ES-I3 (cell line): ENCODE measurements around the gene RAET1E.
A peak's percentile ranks its signal among the peaks of the same experiment; 100 is the strongest.
"Not testable (repeated sequence)": the region's sequence is repeated elsewhere in the genome, so short reads cannot be mapped to it uniquely, and the experiment has no call there.

Source experiments
- H3K36me3 ChIP-seq: 2 replicates; pipeline ENCODE4 v1.6.1; 2013; ENCODE audit warnings: mild to moderate bottlenecking, low read length, control low read depth, moderate library complexity; ENCODE audit not compliant: insufficient read depth
- H3K4me1 ChIP-seq: 2 replicates; pipeline ENCODE4 v1.6.1; 2013; ENCODE audit warnings: mild to moderate bottlenecking, control low read depth, low read length; ENCODE audit not compliant: insufficient read depth
- H3K9ac ChIP-seq: 2 replicates; pipeline ENCODE4 v1.6.1; 2013; ENCODE audit warnings: low read depth, mild to moderate bottlenecking, low read length, moderate library complexity
- H3K9me3 ChIP-seq: 2 replicates; pipeline ENCODE4 v1.6.1; 2013; ENCODE audit warnings: mild to moderate bottlenecking, low read length, moderate library complexity; ENCODE audit not compliant: control insufficient read depth, insufficient read depth

The RAET1E gene, protein sequence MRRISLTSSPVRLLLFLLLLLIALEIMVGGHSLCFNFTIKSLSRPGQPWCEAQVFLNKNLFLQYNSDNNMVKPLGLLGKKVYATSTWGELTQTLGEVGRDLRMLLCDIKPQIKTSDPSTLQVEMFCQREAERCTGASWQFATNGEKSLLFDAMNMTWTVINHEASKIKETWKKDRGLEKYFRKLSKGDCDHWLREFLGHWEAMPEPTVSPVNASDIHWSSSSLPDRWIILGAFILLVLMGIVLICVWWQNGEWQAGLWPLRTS

GRCh38 chr6:149897855-149898744 lies at the start of gene RAET1E:
RAET1E (minus strand) TSS chr6:149898113; CDS start chr6:149890901, 7,212 bp downstream.
- Histone ChIP-seq H3K9me3 (no peaks in the 10 kb centered on the region), H3K4me1 (peaks cover 10% of the 10 kb centered on the region), H3K9ac (no peak within 1 kb of the TSS), H3K36me3 (no peaks in the 10 kb centered on the region)

DNA sequence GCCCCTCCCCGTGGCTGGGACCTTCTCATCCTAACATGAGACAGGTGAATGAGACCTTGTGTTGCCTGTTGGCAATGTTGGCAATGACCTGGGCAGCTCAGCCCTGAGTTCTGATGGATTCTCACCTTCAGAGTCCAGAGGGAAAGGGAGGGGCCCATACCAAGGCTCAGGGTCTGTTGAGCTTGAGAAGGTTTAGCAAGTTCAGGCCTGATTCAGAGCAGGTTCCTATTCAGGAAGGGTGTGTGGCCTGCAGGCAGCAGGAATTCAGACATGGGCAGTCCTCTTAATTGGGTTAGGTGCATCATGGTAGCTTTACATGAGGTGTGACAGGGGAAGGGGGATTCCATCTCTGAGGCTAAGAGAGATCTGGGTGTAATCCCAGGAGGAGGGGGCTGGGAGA lies 49.6 kb upstream of the RAET1E start:
- H3K9ac ChIP-seq, H3K4me1 ChIP-seq, H3K36me3 ChIP-seq, H3K9me3 ChIP-seq: not testable (repeated sequence)

GRCh38 chr6:149946631-149947030 lies 48.7 kb upstream of the RAET1E start:
- H3K9ac ChIP-seq, H3K9me3 ChIP-seq, H3K4me1 ChIP-seq, H3K36me3 ChIP-seq: not testable (repeated sequence)

- not testable (repeated sequence) for H3K4me1 ChIP-seq, H3K36me3 ChIP-seq, H3K9ac ChIP-seq, H3K9me3 ChIP-seq
Measured at GRCh38 chr6:149945276-149945675, 47.4 kb upstream of the RAET1E start.

DNA sequence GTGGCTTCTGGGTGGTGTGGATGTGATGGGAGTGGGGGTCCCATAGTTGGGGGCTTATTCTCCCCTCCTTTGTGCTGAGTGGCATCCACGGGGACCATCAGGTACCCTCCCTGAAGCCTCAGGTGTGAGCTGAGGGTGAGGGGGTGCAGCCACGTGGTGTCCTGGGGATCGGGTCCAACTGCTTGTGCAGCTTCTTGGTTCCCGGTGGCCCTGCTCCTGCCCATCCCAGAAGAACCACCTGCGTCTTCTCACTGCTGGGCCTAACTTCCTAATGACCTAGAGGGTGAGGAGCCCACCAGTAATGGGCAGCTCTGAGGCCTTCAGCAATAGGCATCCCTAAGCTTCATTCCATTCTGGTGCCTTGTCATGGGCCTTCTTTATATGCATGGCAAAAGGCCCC lies 45.4 kb upstream of the RAET1E start:
- not testable (repeated sequence) for H3K9ac ChIP-seq, H3K9me3 ChIP-seq, H3K36me3 ChIP-seq, H3K4me1 ChIP-seq

DNA sequence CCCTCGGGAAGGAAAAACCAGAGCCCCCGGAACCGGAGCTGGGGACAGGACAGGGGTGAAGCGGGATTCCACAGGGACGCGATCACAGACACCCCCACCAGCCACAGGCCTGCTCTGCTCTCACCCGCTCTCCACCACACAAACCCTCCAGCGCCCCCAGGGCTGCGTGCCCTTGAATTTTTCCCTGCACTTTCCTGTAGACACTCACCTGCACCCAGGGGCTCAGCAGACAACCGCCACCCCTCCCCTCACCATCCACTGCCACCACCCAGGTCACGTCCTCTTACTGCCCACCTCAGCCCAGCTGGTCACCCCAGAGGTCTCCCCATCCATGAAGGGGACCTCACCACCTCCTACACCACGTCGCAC lies 44.5 kb upstream of the RAET1E start:
- H3K9me3 ChIP-seq = no peaks in the 10 kb centered on the region
- no peaks in the 10 kb centered on the region for H3K4me1 ChIP-seq
- H3K9ac ChIP-seq = peak overlapping the region; percentile 51; the same call in 1 of the 2 replicates
- no peaks in the 10 kb centered on the region for H3K36me3 ChIP-seq

DNA sequence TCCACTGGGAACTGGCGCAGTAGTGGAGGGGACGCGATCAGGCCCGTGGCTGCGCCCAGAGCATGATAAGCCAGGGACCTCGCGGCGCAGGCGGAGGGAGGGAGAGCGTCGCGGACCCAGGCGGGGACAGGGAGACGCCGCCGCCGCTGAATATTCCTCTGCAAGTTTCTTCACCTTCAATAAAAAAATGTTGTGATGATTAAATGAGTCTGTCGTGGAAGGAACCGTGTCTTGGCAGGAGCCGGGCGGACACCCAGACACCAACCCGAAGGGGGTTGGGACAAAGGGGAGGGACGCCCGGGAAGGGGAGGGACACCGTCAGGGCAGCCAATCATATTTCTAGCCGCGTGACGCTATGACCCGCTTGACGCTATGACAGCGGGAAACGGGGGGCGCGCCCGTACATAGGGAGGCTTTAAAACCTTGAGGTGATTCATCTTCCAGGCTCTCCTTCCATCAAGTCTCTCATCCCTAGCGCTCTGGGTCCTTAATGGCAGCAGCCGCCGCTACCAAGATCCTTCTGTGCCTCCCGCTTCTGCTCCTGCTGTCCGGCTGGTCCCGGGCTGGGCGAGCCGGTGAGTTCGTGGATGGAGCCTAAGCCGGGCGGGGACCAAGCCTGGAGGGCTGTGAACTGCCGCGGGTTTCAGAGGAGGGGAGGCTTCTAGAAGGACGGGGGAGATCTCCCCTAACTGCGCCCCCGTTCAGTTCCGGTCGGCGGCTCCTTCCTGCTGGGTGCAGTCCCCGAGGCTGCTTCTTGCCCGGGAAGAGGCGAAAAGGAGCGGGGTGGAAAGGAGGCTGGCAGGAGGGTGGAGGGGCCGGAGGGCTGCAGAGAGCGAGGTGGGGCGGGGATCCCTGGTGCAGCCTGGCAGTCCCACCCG lies 43.9 kb upstream of the RAET1E start, which contains the start of gene ULBP2:
Gene ULBP2 (plus strand): TSS at position 432 of the 878 bp plus-strand sequence. CDS start 59 bp downstream, at position 491.
- H3K36me3 ChIP-seq = no peaks in the 10 kb centered on the region
- H3K4me1 ChIP-seq = no peaks in the 10 kb centered on the region
- peak within 1 kb of the TSS; percentile 51; the same call in 1 of the 2 replicates for H3K9ac ChIP-seq
- no peaks in the 10 kb centered on the region for H3K9me3 ChIP-seq

GRCh38 chr6:149940672-149940982 lies 42.7 kb upstream of the RAET1E start:
- H3K36me3 ChIP-seq = no peaks in the 10 kb centered on the region
- no peaks in the 10 kb centered on the region for H3K9me3 ChIP-seq
- no peaks in the 10 kb centered on the region for H3K4me1 ChIP-seq
- H3K9ac ChIP-seq = no peak overlapping the region

DNA sequence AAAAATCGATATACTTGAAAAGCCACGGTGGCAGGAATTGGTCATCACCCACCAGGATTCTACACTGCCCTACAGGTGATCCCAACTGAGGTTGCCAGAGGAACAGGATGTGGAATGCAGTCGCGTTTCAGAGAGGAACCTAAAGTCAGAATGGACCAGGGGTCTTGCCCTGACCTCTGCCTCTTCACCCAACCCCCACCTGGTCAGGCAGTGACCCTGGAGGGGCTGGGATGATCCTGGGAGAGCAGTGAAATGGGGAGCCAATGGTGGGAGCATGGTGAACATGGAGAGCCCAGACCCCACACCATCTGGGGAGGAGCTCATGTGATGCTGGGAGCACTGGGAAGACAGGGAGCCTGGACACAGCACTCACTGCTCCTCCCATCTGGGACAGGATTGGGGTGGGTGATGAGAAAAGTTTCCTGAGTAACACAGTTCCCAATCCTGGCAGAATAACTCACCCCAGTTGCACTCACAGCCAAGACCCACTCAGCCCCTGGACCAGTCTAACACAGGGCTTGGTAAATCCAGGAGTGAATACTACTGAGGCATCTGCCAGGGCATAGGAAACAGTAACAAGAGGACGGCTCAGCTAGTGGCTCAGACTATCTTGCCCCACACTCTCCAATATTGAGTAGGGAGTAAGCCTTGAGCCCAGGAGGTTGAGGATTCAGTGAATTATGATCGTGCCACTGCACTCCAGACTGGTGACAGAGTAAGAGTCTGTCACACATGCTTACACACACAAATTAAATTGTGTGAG lies 42.2 kb upstream of the RAET1E start:
- Histone ChIP-seq H3K9me3 (no peaks in the 10 kb centered on the region), H3K36me3 (no peaks in the 10 kb centered on the region), H3K4me1 (no peaks in the 10 kb centered on the region), H3K9ac (no peak overlapping the region)

DNA sequence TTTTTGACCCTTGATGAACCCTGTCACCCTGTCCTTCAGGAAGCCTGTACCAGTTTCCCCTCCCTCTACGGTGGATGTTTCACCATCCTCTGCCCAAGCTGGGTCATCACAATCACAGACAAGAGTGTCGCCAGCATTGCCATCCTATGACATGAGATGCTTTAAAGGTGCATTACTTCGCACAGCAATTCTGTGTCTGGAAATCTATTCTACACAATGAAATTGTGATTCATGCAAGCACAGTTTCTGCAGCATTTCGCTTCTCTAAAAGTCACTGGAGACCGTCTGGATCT lies 41.4 kb upstream of the RAET1E start:
- Histone ChIP-seq H3K4me1 (no peaks in the 10 kb centered on the region), H3K9ac (no peak overlapping the region), H3K36me3 (no peaks in the 10 kb centered on the region), H3K9me3 (no peaks in the 10 kb centered on the region)

- H3K36me3 ChIP-seq = no peaks in the 10 kb centered on the region
- peak overlapping the region; percentile 34; the same call in 1 of the 2 replicates for H3K9ac ChIP-seq
- no peaks in the 10 kb centered on the region for H3K9me3 ChIP-seq
- H3K4me1 ChIP-seq = no peaks in the 10 kb centered on the region
Measured at GRCh38 chr6:149938571-149939355, 40.9 kb upstream of the RAET1E start.

DNA sequence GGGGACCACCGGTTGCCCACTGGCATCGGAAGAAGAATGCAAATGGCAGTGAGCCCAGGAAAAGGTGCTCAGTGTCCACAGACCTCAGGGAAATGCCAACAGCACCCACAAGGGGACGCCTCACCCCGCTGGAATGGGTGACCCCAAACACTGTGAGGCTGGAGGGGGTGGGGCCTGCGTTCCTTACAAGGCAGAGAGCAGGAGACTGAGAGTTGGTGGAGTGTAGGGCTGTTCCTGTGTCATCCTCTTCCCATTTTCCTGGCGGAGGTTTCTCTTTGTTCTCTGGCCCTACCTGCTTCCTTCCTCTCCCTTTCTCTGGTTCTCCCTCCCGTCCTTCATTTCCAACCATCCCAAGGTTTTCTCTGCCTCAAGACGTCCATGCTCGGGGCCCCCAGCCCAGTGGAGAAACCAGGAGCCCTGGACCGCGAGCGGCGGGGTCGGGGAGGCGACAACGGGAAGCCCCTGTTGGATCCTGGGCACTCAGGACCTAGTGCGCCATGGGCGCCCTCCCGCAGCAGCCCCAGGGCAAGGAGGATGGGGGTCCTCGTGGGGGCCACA lies 40.2 kb upstream of the RAET1E start:
- H3K36me3 ChIP-seq, H3K9me3 ChIP-seq, H3K4me1 ChIP-seq: not testable (repeated sequence)
- peak overlapping the region; percentile 34; the same call in 1 of the 2 replicates for H3K9ac ChIP-seq

DNA sequence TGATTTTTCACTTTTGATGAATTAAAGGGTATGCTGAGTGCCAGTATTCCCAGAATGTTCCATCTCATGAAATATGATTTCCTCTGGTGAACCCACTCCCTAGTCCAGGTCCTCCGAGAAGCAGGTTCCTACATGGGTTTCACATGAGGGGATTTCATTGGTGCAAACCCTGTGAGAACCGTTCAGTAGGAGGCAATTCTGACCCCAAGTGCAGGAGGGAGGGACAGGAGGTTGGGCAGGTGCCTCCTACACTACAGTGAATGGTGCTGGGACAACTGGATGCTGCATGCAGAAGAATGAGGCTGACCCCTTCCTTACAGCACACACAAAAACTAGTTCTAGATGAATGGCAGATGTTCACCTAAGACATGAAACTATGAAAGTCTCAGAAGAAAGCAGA lies 38.8 kb upstream of the RAET1E start:
- no peaks in the 10 kb centered on the region for H3K36me3 ChIP-seq
- no peaks in the 10 kb centered on the region for H3K4me1 ChIP-seq
- no peak overlapping the region for H3K9ac ChIP-seq
- H3K9me3 ChIP-seq = no peaks in the 10 kb centered on the region
